Neural cell (in vitro differentiated cells): ENCODE results near the gene LRRC27. TPM values are rescaled to one million over a fixed set of nuclear protein-coding genes. Genes with fewer than 3 reads are reported as not detected.

Experiments
- H2AFZ ChIP-seq: fragments of 200-600, 300-800 bp; sonication (generic), shearing (Covaris generic); 2 replicates; pipeline ENCODE4 v1.6.0; 2014; ENCODE audit warnings: low read depth, mild to moderate bottlenecking, antibody characterized with exemption, low read length, moderate library complexity
- H3F3A ChIP-seq: fragments of 200-600 bp; shearing (Covaris generic); 2 replicates; pipeline ENCODE4 v1.6.1; 2016; ENCODE audit warnings: mild to moderate bottlenecking, moderate library complexity, mixed read lengths, antibody characterized with exemption, low read length; ENCODE audit not compliant: insufficient read depth, poor library complexity, severe bottlenecking
- H3K27ac ChIP-seq: fragments of 200-600, 300-800 bp; sonication (generic), shearing (Covaris generic); 2 replicates; pipeline ENCODE4 v1.5.1; 2014; ENCODE audit warnings: mild to moderate bottlenecking, low read length, moderate library complexity
- H3K27me3 ChIP-seq: fragments of 300-800, 200-600 bp; sonication (generic), shearing (Covaris generic); 2 replicates; pipeline ENCODE4 v1.6.0; 2014; ENCODE audit warnings: mild to moderate bottlenecking, low read depth, low read length, moderate library complexity; ENCODE audit not compliant: insufficient read depth
- H3K36me3 ChIP-seq: fragments of 300-800, 200-600 bp; sonication (generic), shearing (Covaris generic); 2 replicates; pipeline ENCODE4 v1.5.1; 2014; ENCODE audit warnings: mild to moderate bottlenecking, antibody characterized with exemption, low read length, moderate library complexity; ENCODE audit not compliant: insufficient read depth
- H3K4me2 ChIP-seq: fragments of 300-800, 200-600 bp; sonication (generic), shearing (Covaris generic); 2 replicates; pipeline ENCODE4 v1.6.0; 2014; ENCODE audit warnings: mild to moderate bottlenecking, low read length
- H3K4me3 ChIP-seq: fragments of 300-800, 200-600 bp; sonication (generic), shearing (Covaris generic); 2 replicates; pipeline ENCODE4 v1.5.1; 2014; ENCODE audit warnings: mild to moderate bottlenecking, low read length, moderate library complexity
- H3K79me2 ChIP-seq: fragments of 200-600 bp; shearing (Covaris generic); replicated peaks from 2 replicates; pipeline ENCODE4 v1.6.0; 2014; ENCODE audit warnings: mild to moderate bottlenecking, low read length, moderate library complexity; ENCODE audit not compliant: insufficient read depth
- H3K9ac ChIP-seq: fragments of 300-800, 200-600 bp; sonication (generic), shearing (Covaris generic); 2 replicates; pipeline ENCODE4 v1.6.1; 2016; ENCODE audit warnings: mild to moderate bottlenecking, low read length, mixed read lengths
- H3K9me2 ChIP-seq: fragments of 200-600 bp; shearing (Covaris generic); 2 replicates; pipeline ENCODE4 v1.6.1; 2016; ENCODE audit warnings: mild to moderate bottlenecking, low read length, mixed read lengths; ENCODE audit not compliant: insufficient read depth
- H3K9me3 ChIP-seq: fragments of 200-600, 300-800 bp; sonication (generic), shearing (Covaris generic); 2 replicates; pipeline ENCODE4 v1.6.1; 2016; ENCODE audit warnings: mild to moderate bottlenecking, mixed run types, low read length, moderate library complexity, mixed read lengths
- H4K20me1 ChIP-seq: fragments of 200-600 bp; shearing (Covaris generic); 2 replicates; pipeline ENCODE4 v1.6.1; 2016; ENCODE audit warnings: mild to moderate bottlenecking, mixed run types; ENCODE audit not compliant: insufficient read depth
- EP300 ChIP-seq: fragments of 450-650 bp; conservative IDR thresholded peaks from 2 replicates; pipeline ENCODE4 v1.6.1; 2014; ENCODE audit warnings: antibody characterized with exemption, mild to moderate bottlenecking, moderate library complexity; ENCODE audit not compliant: poor library complexity, severe bottlenecking
- EZH2 ChIP-seq: fragments of 200-600, 300-800 bp; shearing (Covaris generic), sonication (generic); IDR thresholded peaks from 2 replicates; pipeline ENCODE4 v1.6.1; 2014; ENCODE audit warnings: antibody characterized with exemption, low read length, borderline replicate concordance, mild to moderate bottlenecking; ENCODE audit not compliant: insufficient read depth, poor library complexity, severe bottlenecking
- MXI1 ChIP-seq: fragments of 450-650 bp; conservative IDR thresholded peaks from 2 replicates; pipeline ENCODE4 v1.6.1; 2014; ENCODE audit warnings: antibody characterized with exemption, mild to moderate bottlenecking; ENCODE audit not compliant: poor library complexity, severe bottlenecking
- POLR2AphosphoS5 ChIP-seq: IDR thresholded peaks from 2 replicates; pipeline ENCODE4 v1.6.1; 2012
- RAD21 ChIP-seq: fragments of 450-650 bp; conservative IDR thresholded peaks from 2 replicates; pipeline ENCODE4 v1.6.1; 2014; ENCODE audit warnings: antibody characterized with exemption, mild to moderate bottlenecking, moderate library complexity
- REST ChIP-seq: IDR thresholded peaks from 2 replicates; pipeline ENCODE4 v1.6.1; 2012; ENCODE audit warnings: borderline replicate concordance
- SMC3 ChIP-seq: fragments of 450-650 bp; conservative IDR thresholded peaks from 2 replicates; pipeline ENCODE4 v1.6.1; 2014; ENCODE audit warnings: antibody characterized with exemption, mild to moderate bottlenecking, moderate library complexity; ENCODE audit not compliant: poor library complexity
- TAF1 ChIP-seq: IDR thresholded peaks from 2 replicates; pipeline ENCODE4 v1.6.1; 2012; ENCODE audit warnings: low read depth
- polyA plus RNA-seq: library from polyadenylated mRNA; depleted of rRNA; stranded (reverse); fragments of >200 nt; gene quantifications from 2 replicates; pipeline ENCODE4 v1.2.3, GENCODE V29; 2014
- TF ChIP-seq, protein P1 (sequence below): fragments of 450-650 bp; IDR thresholded peaks from 2 replicates; pipeline ENCODE4 v1.5.1; 2014; ENCODE audit warnings: antibody characterized with exemption, mild to moderate bottlenecking, moderate library complexity; ENCODE audit not compliant: poor library complexity, severe bottlenecking

Gene LRRC27
- polyA plus RNA-seq, 1 donor from 2014 or later = 26.7 TPM

- no peaks in the 10 kb centered on the region for H3K9me3 ChIP-seq
- no peak overlapping the region for H2AFZ ChIP-seq
- H3K79me2 ChIP-seq = peaks cover 15% of the 10 kb centered on the region
- no peaks in the 10 kb centered on the region for H3K36me3 ChIP-seq
- H3K9ac ChIP-seq = no peak overlapping the region
- no peak overlapping the region for H3K4me2 ChIP-seq
- H3K9me2 ChIP-seq = no peaks in the 10 kb centered on the region
- H3F3A ChIP-seq = no peaks in the 10 kb centered on the region
- no peak overlapping the region for H3K4me3 ChIP-seq
- H3K27ac ChIP-seq = no peak overlapping the region
- no peaks in the 10 kb centered on the region for H3K27me3 ChIP-seq
- no peak for TF ChIP-seq REST
- TF ChIP-seq RAD21 = no peak
- no peak for TF ChIP-seq SMC3
- no peak for TF ChIP-seq TAF1
- no peak for TF ChIP-seq MXI1
- no peak for TF ChIP-seq POLR2AphosphoS5
- TF ChIP-seq EZH2 = no peak
- TF ChIP-seq, protein P1, sequence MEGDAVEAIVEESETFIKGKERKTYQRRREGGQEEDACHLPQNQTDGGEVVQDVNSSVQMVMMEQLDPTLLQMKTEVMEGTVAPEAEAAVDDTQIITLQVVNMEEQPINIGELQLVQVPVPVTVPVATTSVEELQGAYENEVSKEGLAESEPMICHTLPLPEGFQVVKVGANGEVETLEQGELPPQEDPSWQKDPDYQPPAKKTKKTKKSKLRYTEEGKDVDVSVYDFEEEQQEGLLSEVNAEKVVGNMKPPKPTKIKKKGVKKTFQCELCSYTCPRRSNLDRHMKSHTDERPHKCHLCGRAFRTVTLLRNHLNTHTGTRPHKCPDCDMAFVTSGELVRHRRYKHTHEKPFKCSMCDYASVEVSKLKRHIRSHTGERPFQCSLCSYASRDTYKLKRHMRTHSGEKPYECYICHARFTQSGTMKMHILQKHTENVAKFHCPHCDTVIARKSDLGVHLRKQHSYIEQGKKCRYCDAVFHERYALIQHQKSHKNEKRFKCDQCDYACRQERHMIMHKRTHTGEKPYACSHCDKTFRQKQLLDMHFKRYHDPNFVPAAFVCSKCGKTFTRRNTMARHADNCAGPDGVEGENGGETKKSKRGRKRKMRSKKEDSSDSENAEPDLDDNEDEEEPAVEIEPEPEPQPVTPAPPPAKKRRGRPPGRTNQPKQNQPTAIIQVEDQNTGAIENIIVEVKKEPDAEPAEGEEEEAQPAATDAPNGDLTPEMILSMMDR = no peak
- TF ChIP-seq EP300 = no peak
- no peaks in the 10 kb centered on the region for H4K20me1 ChIP-seq
Observed at GRCh38 chr10:132335189-132336063, 3.4 kb downstream of the LRRC27 start.

DNA sequence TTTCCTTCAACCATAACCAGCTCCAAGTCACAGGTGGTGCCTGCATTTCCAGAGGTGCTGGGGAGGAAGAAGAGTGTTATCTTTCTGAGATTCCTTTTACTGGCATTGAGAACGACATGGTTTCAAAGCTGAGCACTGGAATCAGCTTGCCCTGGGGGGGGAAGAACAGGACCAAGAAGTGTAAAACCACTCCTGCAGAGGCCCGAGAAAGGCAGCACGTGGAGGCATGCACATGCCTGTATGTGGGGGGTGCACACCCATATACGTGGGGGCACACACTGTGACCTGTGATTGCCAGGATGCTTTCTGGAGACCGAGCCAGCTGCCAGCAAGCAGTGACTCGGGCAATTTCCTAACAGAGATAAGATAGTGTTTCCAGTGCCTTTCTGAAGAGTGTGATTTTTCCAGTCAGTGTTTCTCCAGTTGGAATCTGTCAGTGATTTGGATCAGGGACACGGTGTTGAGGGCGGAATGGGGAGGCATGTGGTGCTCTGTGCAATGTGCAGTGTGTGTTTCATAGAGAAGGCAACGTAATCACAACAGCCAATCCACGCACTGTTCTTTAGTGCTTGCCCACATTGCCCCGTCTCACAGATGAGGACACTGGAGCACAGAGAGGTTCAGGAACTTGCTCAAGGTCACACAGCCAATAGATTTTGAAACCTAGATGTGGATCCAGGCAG lies 4.2 kb downstream of the LRRC27 start:
- Histone ChIP-seq H3K36me3 (no peaks in the 10 kb centered on the region), H3K9ac (no peak overlapping the region), H3K27ac (no peak overlapping the region), H3F3A (no peaks in the 10 kb centered on the region), H3K27me3 (no peaks in the 10 kb centered on the region), H3K79me2 (peaks cover 8% of the 10 kb centered on the region), H3K9me3 (no peaks in the 10 kb centered on the region), H3K9me2 (no peaks in the 10 kb centered on the region), H3K4me3 (no peak overlapping the region), H3K4me2 (no peak overlapping the region), H2AFZ (no peak overlapping the region), H4K20me1 (no peaks in the 10 kb centered on the region)
- TF ChIP-seq RAD21 (no peak), MXI1 (no peak), POLR2AphosphoS5 (no peak), EZH2 (no peak), REST (no peak), EP300 (no peak), TAF1 (no peak), SMC3 (no peak)
- TF ChIP-seq, protein P1 = no peak
